Measurements from ENCODE around the gene SRGAP1. TPM values are rescaled to one million over a fixed set of nuclear protein-coding genes. Genes with fewer than 3 reads are reported as not detected.

SRGAP1 gene
- polyA plus RNA-seq, 1 donor from 2014 or later: 4.8 TPM

GRCh38 chr12:64170024-64170423 lies 325.5 kb downstream of the SRGAP1 start (continued):
- no peak for TF ChIP-seq REST (IDR thresholded peaks at IDR 0.05; ENCODE audit: borderline replicate concordance)

- Histone ChIP-seq H3K27me3 (ENCODE audit: insufficient read depth, low read depth, low read length) (no peaks in the 10 kb centered on the region), H2AFZ (ENCODE audit: low read depth, low read length) (no peak overlapping the region), H3K27ac (ENCODE audit: low read length) (no peak overlapping the region), H3F3A (ENCODE audit: insufficient read depth, low read length, poor library complexity, severe bottlenecking) (no peaks in the 10 kb centered on the region), H4K20me1 (ENCODE audit: insufficient read depth) (no peaks in the 10 kb centered on the region), H3K4me3 (ENCODE audit: low read length) (no peak overlapping the region), H3K4me2 (ENCODE audit: low read length) (no peak overlapping the region), H3K9me2 (ENCODE audit: insufficient read depth, low read length) (no peaks in the 10 kb centered on the region), H3K9me3 (ENCODE audit: low read length) (no peaks in the 10 kb centered on the region), H3K9ac (ENCODE audit: low read length) (no peak overlapping the region), H3K36me3 (ENCODE audit: insufficient read depth, low read length) (no peaks in the 10 kb centered on the region), H3K79me2 (replicated peaks; ENCODE audit: insufficient read depth, low read length) (no peaks in the 10 kb centered on the region)
- TF ChIP-seq POLR2AphosphoS5 (IDR thresholded peaks at IDR 0.05): no peak
- no peak for TF ChIP-seq SMC3 (conservative IDR thresholded peaks at IDR 0.05; ENCODE audit: poor library complexity)
- no peak for TF ChIP-seq EZH2 (IDR thresholded peaks at IDR 0.05; ENCODE audit: borderline replicate concordance, insufficient read depth, low read length, poor library complexity, severe bottlenecking)
- no peak for TF ChIP-seq TAF1 (IDR thresholded peaks at IDR 0.05; ENCODE audit: low read depth)
- TF ChIP-seq MXI1 (conservative IDR thresholded peaks at IDR 0.05; ENCODE audit: poor library complexity, severe bottlenecking): no peak
- TF ChIP-seq REST (IDR thresholded peaks at IDR 0.05; ENCODE audit: borderline replicate concordance): no peak
- TF ChIP-seq CTCF (IDR thresholded peaks at IDR 0.05; ENCODE audit: poor library complexity, severe bottlenecking): no peak
- TF ChIP-seq RAD21 (conservative IDR thresholded peaks at IDR 0.05): no peak
- TF ChIP-seq EP300 (conservative IDR thresholded peaks at IDR 0.05; ENCODE audit: poor library complexity, severe bottlenecking): no peak
Measured at GRCh38 chr12:64170730-64171129, 326.2 kb downstream of the SRGAP1 start.

All from neural cell (in vitro differentiated cells).